Measurements from ENCODE around the gene SRGAP3.

The SRGAP3 gene

GRCh38 chr3:9072667-9073009 lies 176.8 kb downstream of the SRGAP3 start:
- Histone ChIP-seq H3K27ac (ENCODE audit: low read depth, low read length, severe bottlenecking) (no peak overlapping the region), H3K36me3 (ENCODE audit: control insufficient read depth, insufficient read depth, low read length) (no peaks in the 10 kb centered on the region), H3K4me3 (ENCODE audit: extremely low read depth, insufficient read depth, low read length, poor library complexity, severe bottlenecking) (no peak overlapping the region), H3K4me1 (ENCODE audit: control insufficient read depth, insufficient read depth, low read length, poor library complexity, severe bottlenecking) (no peaks in the 10 kb centered on the region), H3K9me3 (ENCODE audit: control insufficient read depth, low read length) (no peaks in the 10 kb centered on the region)
- WGBS, 2 experiments (ENCODE audit: insufficient coverage in 2 of 2): 83 to 91% methylated on average over 4 to 5 of the region's 6 CpGs

GRCh38 chr3:9071936-9072666 lies 177.3 kb downstream of the SRGAP3 start:
- WGBS, 2 experiments (ENCODE audit: insufficient coverage in 2 of 2): 94 to 99% methylated on average over 7 to 9 of the region's 10 CpGs

GRCh38 chr3:9070961-9071360 lies 178.5 kb downstream of the SRGAP3 start:
- Histone ChIP-seq H3K9me3 (ENCODE audit: control insufficient read depth, low read length) (no peaks in the 10 kb centered on the region), H3K36me3 (ENCODE audit: control insufficient read depth, insufficient read depth, low read length) (no peaks in the 10 kb centered on the region), H3K4me1 (ENCODE audit: control insufficient read depth, insufficient read depth, low read length, poor library complexity, severe bottlenecking) (no peaks in the 10 kb centered on the region), H3K4me3 (ENCODE audit: extremely low read depth, insufficient read depth, low read length, poor library complexity, severe bottlenecking) (no peak overlapping the region), H3K27ac (ENCODE audit: low read depth, low read length, severe bottlenecking) (no peak overlapping the region)
- 79 to 100% methylated on average over 1 of the region's 2 CpGs for WGBS, 2 experiments (ENCODE audit: insufficient coverage in 2 of 2)

More at GRCh38 chr3:9071936-9072666, 177.3 kb downstream of the SRGAP3 start:
- no peaks in the 10 kb centered on the region for H3K36me3 ChIP-seq (ENCODE audit: control insufficient read depth, insufficient read depth, low read length)
- H3K9me3 ChIP-seq (ENCODE audit: control insufficient read depth, low read length): no peaks in the 10 kb centered on the region
- H3K4me3 ChIP-seq (ENCODE audit: extremely low read depth, insufficient read depth, low read length, poor library complexity, severe bottlenecking): no peak overlapping the region
- H3K4me1 ChIP-seq (ENCODE audit: control insufficient read depth, insufficient read depth, low read length, poor library complexity, severe bottlenecking): no peaks in the 10 kb centered on the region
- no peak overlapping the region for H3K27ac ChIP-seq (ENCODE audit: low read depth, low read length, severe bottlenecking)

GRCh38 chr3:9069971-9070370 lies 179.5 kb downstream of the SRGAP3 start:
- Histone ChIP-seq H3K4me1 (ENCODE audit: control insufficient read depth, insufficient read depth, low read length, poor library complexity, severe bottlenecking) (no peaks in the 10 kb centered on the region), H3K27ac (ENCODE audit: low read depth, low read length, severe bottlenecking) (no peak overlapping the region), H3K36me3 (ENCODE audit: control insufficient read depth, insufficient read depth, low read length) (no peaks in the 10 kb centered on the region), H3K9me3 (ENCODE audit: control insufficient read depth, low read length) (no peaks in the 10 kb centered on the region), H3K4me3 (ENCODE audit: extremely low read depth, insufficient read depth, low read length, poor library complexity, severe bottlenecking) (no peak overlapping the region)
- WGBS, 2 experiments (ENCODE audit: insufficient coverage in 2 of 2): 90 to 94% methylated on average over 1 of the region's 1 CpG

- Histone ChIP-seq H3K27ac (ENCODE audit: low read depth, low read length, severe bottlenecking) (no peak overlapping the region), H3K9me3 (ENCODE audit: control insufficient read depth, low read length) (no peaks in the 10 kb centered on the region), H3K4me1 (ENCODE audit: control insufficient read depth, insufficient read depth, low read length, poor library complexity, severe bottlenecking) (no peaks in the 10 kb centered on the region), H3K4me3 (ENCODE audit: extremely low read depth, insufficient read depth, low read length, poor library complexity, severe bottlenecking) (no peak overlapping the region), H3K36me3 (ENCODE audit: control insufficient read depth, insufficient read depth, low read length) (no peaks in the 10 kb centered on the region)
- WGBS, 2 experiments (ENCODE audit: insufficient coverage in 2 of 2): 93 to 96% methylated on average over 4 of the region's 5 CpGs
Measured at GRCh38 chr3:9068051-9068450, 181.4 kb downstream of the SRGAP3 start.

GRCh38 chr3:9067352-9067975 lies 182.0 kb downstream of the SRGAP3 start:
- Histone ChIP-seq H3K36me3 (ENCODE audit: control insufficient read depth, insufficient read depth, low read length) (no peaks in the 10 kb centered on the region), H3K9me3 (ENCODE audit: control insufficient read depth, low read length) (no peaks in the 10 kb centered on the region), H3K4me3 (ENCODE audit: extremely low read depth, insufficient read depth, low read length, poor library complexity, severe bottlenecking) (no peak overlapping the region), H3K4me1 (ENCODE audit: control insufficient read depth, insufficient read depth, low read length, poor library complexity, severe bottlenecking) (no peaks in the 10 kb centered on the region), H3K27ac (ENCODE audit: low read depth, low read length, severe bottlenecking) (no peak overlapping the region)
- 30 to 43% methylated on average over 9 to 12 of the region's 13 CpGs for WGBS, 2 experiments (ENCODE audit: insufficient coverage in 2 of 2)

- Histone ChIP-seq H3K4me3 (ENCODE audit: extremely low read depth, insufficient read depth, low read length, poor library complexity, severe bottlenecking) (no peak overlapping the region), H3K9me3 (ENCODE audit: control insufficient read depth, low read length) (no peaks in the 10 kb centered on the region), H3K27ac (ENCODE audit: low read depth, low read length, severe bottlenecking) (no peak overlapping the region), H3K36me3 (ENCODE audit: control insufficient read depth, insufficient read depth, low read length) (no peaks in the 10 kb centered on the region), H3K4me1 (ENCODE audit: control insufficient read depth, insufficient read depth, low read length, poor library complexity, severe bottlenecking) (no peaks in the 10 kb centered on the region)
- WGBS, 2 experiments (ENCODE audit: insufficient coverage in 2 of 2): 100% methylated on average over 1 of the region's 3 CpGs; no CpG with 5 or more reads in 1 of the 2 experiments
Measured at GRCh38 chr3:9066775-9067174, 182.7 kb downstream of the SRGAP3 start.

GRCh38 chr3:9066141-9066540 lies 183.3 kb downstream of the SRGAP3 start:
- no CpG with 5 or more reads among the region's 2 CpGs for WGBS, 2 experiments (ENCODE audit: insufficient coverage in 2 of 2)
- H3K36me3 ChIP-seq (ENCODE audit: control insufficient read depth, insufficient read depth, low read length): no peaks in the 10 kb centered on the region
- H3K4me1 ChIP-seq (ENCODE audit: control insufficient read depth, insufficient read depth, low read length, poor library complexity, severe bottlenecking): no peaks in the 10 kb centered on the region
- no peak overlapping the region for H3K27ac ChIP-seq (ENCODE audit: low read depth, low read length, severe bottlenecking)
- no peak overlapping the region for H3K4me3 ChIP-seq (ENCODE audit: extremely low read depth, insufficient read depth, low read length, poor library complexity, severe bottlenecking)
- H3K9me3 ChIP-seq (ENCODE audit: control insufficient read depth, low read length): no peaks in the 10 kb centered on the region

GRCh38 chr3:9064850-9065249 lies 184.6 kb downstream of the SRGAP3 start:
- H3K9me3 ChIP-seq (ENCODE audit: control insufficient read depth, low read length): no peaks in the 10 kb centered on the region
- 83 to 85% methylated on average over 2 to 4 of the region's 5 CpGs for WGBS, 2 experiments (ENCODE audit: insufficient coverage in 2 of 2)
- no peak overlapping the region for H3K27ac ChIP-seq (ENCODE audit: low read depth, low read length, severe bottlenecking)
- H3K4me1 ChIP-seq (ENCODE audit: control insufficient read depth, insufficient read depth, low read length, poor library complexity, severe bottlenecking): no peaks in the 10 kb centered on the region
- H3K36me3 ChIP-seq (ENCODE audit: control insufficient read depth, insufficient read depth, low read length): no peaks in the 10 kb centered on the region
- H3K4me3 ChIP-seq (ENCODE audit: extremely low read depth, insufficient read depth, low read length, poor library complexity, severe bottlenecking): no peak overlapping the region

- 92 to 98% methylated on average over 6 to 7 of the region's 9 CpGs for WGBS, 2 experiments (ENCODE audit: insufficient coverage in 2 of 2)
- no peak overlapping the region for H3K27ac ChIP-seq (ENCODE audit: low read depth, low read length, severe bottlenecking)
- H3K36me3 ChIP-seq (ENCODE audit: control insufficient read depth, insufficient read depth, low read length): no peaks in the 10 kb centered on the region
- no peaks in the 10 kb centered on the region for H3K9me3 ChIP-seq (ENCODE audit: control insufficient read depth, low read length)
- no peak overlapping the region for H3K4me3 ChIP-seq (ENCODE audit: extremely low read depth, insufficient read depth, low read length, poor library complexity, severe bottlenecking)
- H3K4me1 ChIP-seq (ENCODE audit: control insufficient read depth, insufficient read depth, low read length, poor library complexity, severe bottlenecking): no peaks in the 10 kb centered on the region
Measured at GRCh38 chr3:9064251-9064650, 185.2 kb downstream of the SRGAP3 start.

- H3K27ac ChIP-seq (ENCODE audit: low read depth, low read length, severe bottlenecking): no peak overlapping the region
- no peaks in the 10 kb centered on the region for H3K9me3 ChIP-seq (ENCODE audit: control insufficient read depth, low read length)
- H3K4me3 ChIP-seq (ENCODE audit: extremely low read depth, insufficient read depth, low read length, poor library complexity, severe bottlenecking): no peak overlapping the region
- no peaks in the 10 kb centered on the region for H3K4me1 ChIP-seq (ENCODE audit: control insufficient read depth, insufficient read depth, low read length, poor library complexity, severe bottlenecking)
- H3K36me3 ChIP-seq (ENCODE audit: control insufficient read depth, insufficient read depth, low read length): no peaks in the 10 kb centered on the region
- 83 to 100% methylated on average over 1 of the region's 1 CpG for WGBS, 2 experiments (ENCODE audit: insufficient coverage in 2 of 2)
Measured at GRCh38 chr3:9062570-9062969, 186.9 kb downstream of the SRGAP3 start.

Measured in mesodermal cell (in vitro differentiated cells).